GM23338 (cell line): ENCODE measurements around the gene CIAPIN1. TPM values are rescaled to one million over a fixed set of nuclear protein-coding genes. Genes with fewer than 3 reads are reported as not detected.
A peak's percentile ranks its signal among the peaks of the same experiment; 100 is the strongest.

ENCODE experiments used
- ATAC-seq: fragments of 200-7000 bp; cut with Tn5 transposase; 3 replicates; pipeline ENCODE4 v1.9.1; 2020
- DNase-seq: peaks from one replicate; pipeline ENCODE4 v3.0.0-alpha.2; 2015; ENCODE audit warnings: low spot score
- H2AFZ ChIP-seq: fragments of 200-600 bp; sonication (generic); 2 replicates; pipeline ENCODE4 v1.8.0; 2016; ENCODE audit warnings: antibody characterized with exemption, mild to moderate bottlenecking, moderate library complexity
- H3F3A ChIP-seq: fragments of 200-600 bp; sonication (generic); replicated peaks from 2 replicates; pipeline ENCODE4 v1.8.0; 2017; ENCODE audit warnings: antibody characterized with exemption, mixed run types, low read depth
- H3K27ac ChIP-seq: fragments of 200-600 bp; sonication (generic); 2 replicates; pipeline ENCODE4 v1.6.1; 2016; ENCODE audit warnings: low read depth
- H3K27me3 ChIP-seq: fragments of 200-600 bp; sonication (generic); 2 replicates; pipeline ENCODE4 v1.8.0; 2016; ENCODE audit warnings: mild to moderate bottlenecking, mixed run types, moderate library complexity; ENCODE audit not compliant: insufficient read depth
- H3K36me3 ChIP-seq: fragments of 200-600 bp; sonication (generic); 2 replicates; pipeline ENCODE4 v1.8.0; 2016; ENCODE audit warnings: mild to moderate bottlenecking; ENCODE audit not compliant: insufficient read depth
- H3K4me1 ChIP-seq: fragments of 200-600 bp; sonication (generic); 2 replicates; pipeline ENCODE4 v1.8.0; 2016; ENCODE audit warnings: mild to moderate bottlenecking, moderate library complexity; ENCODE audit not compliant: insufficient read depth
- H3K4me2 ChIP-seq: fragments of 200-600 bp; sonication (generic); 2 replicates; pipeline ENCODE4 v1.7.1; 2017; ENCODE audit warnings: mixed run types
- H3K4me3 ChIP-seq: fragments of 200-600 bp; sonication (generic); 2 replicates; pipeline ENCODE4 v1.6.1; 2016; ENCODE audit warnings: mixed run types
- H3K79me2 ChIP-seq: fragments of 200-600 bp; sonication (generic); replicated peaks from 2 replicates; pipeline ENCODE4 v1.8.0; 2017; ENCODE audit warnings: mild to moderate bottlenecking; ENCODE audit not compliant: insufficient read depth
- H3K9me2 ChIP-seq: fragments of 200-600 bp; sonication (generic); 2 replicates; pipeline ENCODE4 v1.8.0; 2017; ENCODE audit not compliant: insufficient read depth
- H4K20me1 ChIP-seq: fragments of 200-600 bp; sonication (generic); replicated peaks from 2 replicates; pipeline ENCODE4 v1.8.0; 2017; ENCODE audit warnings: mild to moderate bottlenecking; ENCODE audit not compliant: insufficient read depth
- H3K27ac Mint-ChIP-seq: 2 replicates; pipeline ENCODE4 v1.8.0; 2020; ENCODE audit warnings: inconsistent platforms, mild to moderate bottlenecking, moderate library complexity, mixed read lengths
- H3K27me3 Mint-ChIP-seq: 3 replicates; pipeline ENCODE4 v1.8.0; 2022; ENCODE audit warnings: low read depth, mild to moderate bottlenecking, moderate library complexity, mixed read lengths, inconsistent platforms; ENCODE audit not compliant: insufficient read depth, poor library complexity
- H3K36me3 Mint-ChIP-seq: 3 replicates; pipeline ENCODE4 v1.8.0; 2021; ENCODE audit warnings: low read depth, mild to moderate bottlenecking, inconsistent platforms, moderate library complexity, mixed read lengths
- H3K4me1 Mint-ChIP-seq: 3 replicates; pipeline ENCODE4 v1.8.0; 2020; ENCODE audit warnings: mild to moderate bottlenecking, inconsistent platforms, mixed read lengths
- H3K4me3 Mint-ChIP-seq: 3 replicates; pipeline ENCODE4 v1.8.0; 2021; ENCODE audit warnings: moderate library complexity, mild to moderate bottlenecking, inconsistent platforms, mixed read lengths
- H3K9me3 Mint-ChIP-seq: 3 replicates; pipeline ENCODE4 v1.8.0; 2020; ENCODE audit warnings: moderate library complexity, mild to moderate bottlenecking, inconsistent platforms, mixed read lengths
- CREB1 ChIP-seq: fragments of 250-450 bp; sonication (Bioruptor Pico); IDR thresholded peaks from 2 replicates; pipeline ENCODE4 v1.5.0; 2020; ENCODE audit warnings: low read depth, mild to moderate bottlenecking, moderate library complexity
- EZH2 ChIP-seq: fragments of 200-600 bp; sonication (generic); IDR thresholded peaks from one replicate; pipeline ENCODE4 v1.8.0; 2017; ENCODE audit warnings: antibody characterized with exemption, mild to moderate bottlenecking, low read depth; ENCODE audit not compliant: unreplicated experiment
- EZH2phosphoT487 ChIP-seq: fragments of 200-600 bp; sonication (generic); IDR thresholded peaks from one replicate; pipeline ENCODE4 v1.8.1; 2018; ENCODE audit warnings: antibody characterized with exemption; ENCODE audit not compliant: unreplicated experiment
- JUNB ChIP-seq: IDR thresholded peaks from one replicate; pipeline ENCODE4 v1.6.1; 2016; ENCODE audit warnings: antibody characterized with exemption; ENCODE audit not compliant: unreplicated experiment
- NANOG ChIP-seq: IDR thresholded peaks from 2 replicates; pipeline ENCODE4 v1.6.1; 2016; ENCODE audit warnings: antibody characterized with exemption, borderline replicate concordance
- POLR2AphosphoS5 ChIP-seq: IDR thresholded peaks from 2 replicates; pipeline ENCODE4 v1.6.1; 2016; ENCODE audit warnings: antibody characterized with exemption, low read depth
- STAT1 ChIP-seq: IDR thresholded peaks from one replicate; pipeline ENCODE4 v1.6.1; 2016; ENCODE audit warnings: antibody characterized with exemption; ENCODE audit not compliant: unreplicated experiment
- ZNF114 ChIP-seq: fragments of 250-450 bp; sonication (Bioruptor Pico); IDR thresholded peaks from 2 replicates; pipeline ENCODE4 v1.5.0; 2020; ENCODE audit warnings: mild to moderate bottlenecking, moderate library complexity
- ZNF331 ChIP-seq: fragments of 250-450 bp; sonication (Bioruptor Pico); IDR thresholded peaks from 2 replicates; pipeline ENCODE4 v1.5.0; 2020; ENCODE audit warnings: low read depth, mild to moderate bottlenecking, moderate library complexity
- polyA plus RNA-seq: library from polyadenylated mRNA; unstranded; fragments of >200 nt; fragmentation: Nextera tagmentation; extraction: Ambion mirVana; gene quantifications from 2 replicates; pipeline ENCODE4 v1.2.1, GENCODE V29; 2016
- total RNA-seq: library from RNA; depleted of rRNA; stranded (reverse); fragments of >200 nt; shearing (Covaris generic); gene quantifications from 2 replicates; pipeline ENCODE4 v1.2.3, GENCODE V29; 2014
- TF ChIP-seq, protein P1 (sequence below): IDR thresholded peaks from one replicate; pipeline ENCODE4 v1.6.1; 2018; ENCODE audit warnings: antibody characterized with exemption; ENCODE audit not compliant: unreplicated experiment
- TF ChIP-seq, protein P2 (sequence below): fragments of 250-450 bp; sonication (Bioruptor Pico); IDR thresholded peaks from 2 replicates; pipeline ENCODE4 v1.5.0; 2020; ENCODE audit warnings: mild to moderate bottlenecking, moderate library complexity
- TF ChIP-seq, protein P3 (sequence below), 2 experiments: fragments of 200-600 bp in 1 of 2; sonication (generic) in 1 of 2; conservative IDR thresholded peaks; 2 replicates each; pipeline versions ENCODE4 v1.5.1 to v1.6.1; 2016 to 2017; ENCODE audit warnings: antibody characterized with exemption in 2 of 2, low read depth in 2 of 2, mild to moderate bottlenecking in 2 of 2, moderate library complexity in 1 of 2
- TF ChIP-seq, protein P4 (sequence below): IDR thresholded peaks from 2 replicates; pipeline ENCODE4 v1.6.1; 2016; ENCODE audit warnings: antibody characterized with exemption

Gene CIAPIN1
- total and polyA plus RNA-seq, 2 experiments from 2014 or later: 36.5 to 75.4 TPM

DNA sequence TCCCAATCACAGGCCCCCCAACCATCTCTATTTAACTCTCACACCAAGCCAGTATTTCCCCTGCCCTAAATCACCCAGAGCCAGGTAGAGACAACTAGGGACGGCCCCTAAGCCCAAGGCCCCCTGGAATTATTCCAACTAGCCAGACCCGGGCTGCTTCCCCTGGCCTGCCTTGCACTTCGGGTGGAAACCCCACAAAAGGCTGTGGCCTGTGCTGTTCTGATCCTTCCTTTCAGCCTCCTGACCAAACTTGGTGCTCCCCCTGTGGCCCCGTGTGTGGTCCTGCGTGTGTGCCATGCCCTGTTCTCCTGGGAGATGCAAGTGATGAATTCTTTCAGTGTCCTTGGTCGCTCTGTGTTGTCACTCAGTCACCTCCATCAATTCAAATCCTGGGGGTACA is 27.7 kb downstream of the CIAPIN1 start:
- Histone ChIP-seq H3K79me2 (no peaks in the 10 kb centered on the region), H3K36me3 (no peaks in the 10 kb centered on the region), H3K4me2 (no peak overlapping the region), H4K20me1 (no peaks in the 10 kb centered on the region), H3K27me3 (no peaks in the 10 kb centered on the region), H3K4me3 (no peak overlapping the region), H3K4me1 (peaks cover 8% of the 10 kb centered on the region; the same call in 1 of the 2 replicates), H3F3A (peaks cover 4% of the 10 kb centered on the region), H2AFZ (peak overlapping the region; percentile 44; the same call in 1 of the 2 replicates), H3K9me2 (no peaks in the 10 kb centered on the region), H3K27ac (no peak overlapping the region)
- no peak for TF ChIP-seq CREB1 (CRISPR knock-in tag)
- TF ChIP-seq, protein P1, sequence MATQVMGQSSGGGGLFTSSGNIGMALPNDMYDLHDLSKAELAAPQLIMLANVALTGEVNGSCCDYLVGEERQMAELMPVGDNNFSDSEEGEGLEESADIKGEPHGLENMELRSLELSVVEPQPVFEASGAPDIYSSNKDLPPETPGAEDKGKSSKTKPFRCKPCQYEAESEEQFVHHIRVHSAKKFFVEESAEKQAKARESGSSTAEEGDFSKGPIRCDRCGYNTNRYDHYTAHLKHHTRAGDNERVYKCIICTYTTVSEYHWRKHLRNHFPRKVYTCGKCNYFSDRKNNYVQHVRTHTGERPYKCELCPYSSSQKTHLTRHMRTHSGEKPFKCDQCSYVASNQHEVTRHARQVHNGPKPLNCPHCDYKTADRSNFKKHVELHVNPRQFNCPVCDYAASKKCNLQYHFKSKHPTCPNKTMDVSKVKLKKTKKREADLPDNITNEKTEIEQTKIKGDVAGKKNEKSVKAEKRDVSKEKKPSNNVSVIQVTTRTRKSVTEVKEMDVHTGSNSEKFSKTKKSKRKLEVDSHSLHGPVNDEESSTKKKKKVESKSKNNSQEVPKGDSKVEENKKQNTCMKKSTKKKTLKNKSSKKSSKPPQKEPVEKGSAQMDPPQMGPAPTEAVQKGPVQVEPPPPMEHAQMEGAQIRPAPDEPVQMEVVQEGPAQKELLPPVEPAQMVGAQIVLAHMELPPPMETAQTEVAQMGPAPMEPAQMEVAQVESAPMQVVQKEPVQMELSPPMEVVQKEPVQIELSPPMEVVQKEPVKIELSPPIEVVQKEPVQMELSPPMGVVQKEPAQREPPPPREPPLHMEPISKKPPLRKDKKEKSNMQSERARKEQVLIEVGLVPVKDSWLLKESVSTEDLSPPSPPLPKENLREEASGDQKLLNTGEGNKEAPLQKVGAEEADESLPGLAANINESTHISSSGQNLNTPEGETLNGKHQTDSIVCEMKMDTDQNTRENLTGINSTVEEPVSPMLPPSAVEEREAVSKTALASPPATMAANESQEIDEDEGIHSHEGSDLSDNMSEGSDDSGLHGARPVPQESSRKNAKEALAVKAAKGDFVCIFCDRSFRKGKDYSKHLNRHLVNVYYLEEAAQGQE: no peak
- no peak for TF ChIP-seq ZNF114 (CRISPR knock-in tag)
- no peak for TF ChIP-seq STAT1
- no peak for TF ChIP-seq ZNF331 (CRISPR knock-in tag)
- no peak for TF ChIP-seq NANOG
- TF ChIP-seq POLR2AphosphoS5: no peak
- TF ChIP-seq, protein P2, sequence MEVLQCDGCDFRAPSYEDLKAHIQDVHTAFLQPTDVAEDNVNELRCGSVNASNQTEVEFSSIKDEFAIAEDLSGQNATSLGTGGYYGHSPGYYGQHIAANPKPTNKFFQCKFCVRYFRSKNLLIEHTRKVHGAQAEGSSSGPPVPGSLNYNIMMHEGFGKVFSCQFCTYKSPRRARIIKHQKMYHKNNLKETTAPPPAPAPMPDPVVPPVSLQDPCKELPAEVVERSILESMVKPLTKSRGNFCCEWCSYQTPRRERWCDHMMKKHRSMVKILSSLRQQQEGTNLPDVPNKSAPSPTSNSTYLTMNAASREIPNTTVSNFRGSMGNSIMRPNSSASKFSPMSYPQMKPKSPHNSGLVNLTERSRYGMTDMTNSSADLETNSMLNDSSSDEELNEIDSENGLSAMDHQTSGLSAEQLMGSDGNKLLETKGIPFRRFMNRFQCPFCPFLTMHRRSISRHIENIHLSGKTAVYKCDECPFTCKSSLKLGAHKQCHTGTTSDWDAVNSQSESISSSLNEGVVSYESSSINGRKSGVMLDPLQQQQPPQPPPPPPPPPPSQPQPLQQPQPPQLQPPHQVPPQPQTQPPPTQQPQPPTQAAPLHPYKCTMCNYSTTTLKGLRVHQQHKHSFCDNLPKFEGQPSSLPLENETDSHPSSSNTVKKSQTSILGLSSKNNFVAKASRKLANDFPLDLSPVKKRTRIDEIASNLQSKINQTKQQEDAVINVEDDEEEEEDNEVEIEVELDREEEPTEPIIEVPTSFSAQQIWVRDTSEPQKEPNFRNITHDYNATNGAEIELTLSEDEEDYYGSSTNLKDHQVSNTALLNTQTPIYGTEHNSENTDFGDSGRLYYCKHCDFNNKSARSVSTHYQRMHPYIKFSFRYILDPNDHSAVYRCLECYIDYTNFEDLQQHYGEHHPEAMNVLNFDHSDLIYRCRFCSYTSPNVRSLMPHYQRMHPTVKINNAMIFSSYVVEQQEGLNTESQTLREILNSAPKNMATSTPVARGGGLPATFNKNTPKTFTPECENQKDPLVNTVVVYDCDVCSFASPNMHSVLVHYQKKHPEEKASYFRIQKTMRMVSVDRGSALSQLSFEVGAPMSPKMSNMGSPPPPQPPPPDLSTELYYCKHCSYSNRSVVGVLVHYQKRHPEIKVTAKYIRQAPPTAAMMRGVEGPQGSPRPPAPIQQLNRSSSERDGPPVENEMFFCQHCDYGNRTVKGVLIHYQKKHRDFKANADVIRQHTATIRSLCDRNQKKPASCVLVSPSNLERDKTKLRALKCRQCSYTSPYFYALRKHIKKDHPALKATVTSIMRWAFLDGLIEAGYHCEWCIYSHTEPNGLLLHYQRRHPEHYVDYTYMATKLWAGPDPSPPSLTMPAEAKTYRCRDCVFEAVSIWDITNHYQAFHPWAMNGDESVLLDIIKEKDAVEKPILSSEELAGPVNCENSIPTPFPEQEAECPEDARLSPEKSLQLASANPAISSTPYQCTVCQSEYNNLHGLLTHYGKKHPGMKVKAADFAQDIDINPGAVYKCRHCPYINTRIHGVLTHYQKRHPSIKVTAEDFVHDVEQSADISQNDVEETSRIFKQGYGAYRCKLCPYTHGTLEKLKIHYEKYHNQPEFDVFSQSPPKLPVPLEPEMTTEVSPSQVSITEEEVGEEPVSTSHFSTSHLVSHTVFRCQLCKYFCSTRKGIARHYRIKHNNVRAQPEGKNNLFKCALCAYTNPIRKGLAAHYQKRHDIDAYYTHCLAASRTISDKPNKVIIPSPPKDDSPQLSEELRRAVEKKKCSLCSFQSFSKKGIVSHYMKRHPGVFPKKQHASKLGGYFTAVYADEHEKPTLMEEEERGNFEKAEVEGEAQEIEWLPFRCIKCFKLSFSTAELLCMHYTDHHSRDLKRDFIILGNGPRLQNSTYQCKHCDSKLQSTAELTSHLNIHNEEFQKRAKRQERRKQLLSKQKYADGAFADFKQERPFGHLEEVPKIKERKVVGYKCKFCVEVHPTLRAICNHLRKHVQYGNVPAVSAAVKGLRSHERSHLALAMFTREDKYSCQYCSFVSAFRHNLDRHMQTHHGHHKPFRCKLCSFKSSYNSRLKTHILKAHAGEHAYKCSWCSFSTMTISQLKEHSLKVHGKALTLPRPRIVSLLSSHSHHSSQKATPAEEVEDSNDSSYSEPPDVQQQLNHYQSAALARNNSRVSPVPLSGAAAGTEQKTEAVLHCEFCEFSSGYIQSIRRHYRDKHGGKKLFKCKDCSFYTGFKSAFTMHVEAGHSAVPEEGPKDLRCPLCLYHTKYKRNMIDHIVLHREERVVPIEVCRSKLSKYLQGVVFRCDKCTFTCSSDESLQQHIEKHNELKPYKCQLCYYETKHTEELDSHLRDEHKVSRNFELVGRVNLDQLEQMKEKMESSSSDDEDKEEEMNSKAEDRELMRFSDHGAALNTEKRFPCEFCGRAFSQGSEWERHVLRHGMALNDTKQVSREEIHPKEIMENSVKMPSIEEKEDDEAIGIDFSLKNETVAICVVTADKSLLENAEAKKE (CRISPR knock-in tag): no peak
- no peak for TF ChIP-seq EZH2phosphoT487
- TF ChIP-seq, protein P3, sequence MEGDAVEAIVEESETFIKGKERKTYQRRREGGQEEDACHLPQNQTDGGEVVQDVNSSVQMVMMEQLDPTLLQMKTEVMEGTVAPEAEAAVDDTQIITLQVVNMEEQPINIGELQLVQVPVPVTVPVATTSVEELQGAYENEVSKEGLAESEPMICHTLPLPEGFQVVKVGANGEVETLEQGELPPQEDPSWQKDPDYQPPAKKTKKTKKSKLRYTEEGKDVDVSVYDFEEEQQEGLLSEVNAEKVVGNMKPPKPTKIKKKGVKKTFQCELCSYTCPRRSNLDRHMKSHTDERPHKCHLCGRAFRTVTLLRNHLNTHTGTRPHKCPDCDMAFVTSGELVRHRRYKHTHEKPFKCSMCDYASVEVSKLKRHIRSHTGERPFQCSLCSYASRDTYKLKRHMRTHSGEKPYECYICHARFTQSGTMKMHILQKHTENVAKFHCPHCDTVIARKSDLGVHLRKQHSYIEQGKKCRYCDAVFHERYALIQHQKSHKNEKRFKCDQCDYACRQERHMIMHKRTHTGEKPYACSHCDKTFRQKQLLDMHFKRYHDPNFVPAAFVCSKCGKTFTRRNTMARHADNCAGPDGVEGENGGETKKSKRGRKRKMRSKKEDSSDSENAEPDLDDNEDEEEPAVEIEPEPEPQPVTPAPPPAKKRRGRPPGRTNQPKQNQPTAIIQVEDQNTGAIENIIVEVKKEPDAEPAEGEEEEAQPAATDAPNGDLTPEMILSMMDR (conservative IDR thresholded peaks at IDR 0.05; ENCODE audit: low read depth in 2 of 2): no peak; a peak in 1 of 4 replicates
- no peak for TF ChIP-seq EZH2
- TF ChIP-seq, protein P4, sequence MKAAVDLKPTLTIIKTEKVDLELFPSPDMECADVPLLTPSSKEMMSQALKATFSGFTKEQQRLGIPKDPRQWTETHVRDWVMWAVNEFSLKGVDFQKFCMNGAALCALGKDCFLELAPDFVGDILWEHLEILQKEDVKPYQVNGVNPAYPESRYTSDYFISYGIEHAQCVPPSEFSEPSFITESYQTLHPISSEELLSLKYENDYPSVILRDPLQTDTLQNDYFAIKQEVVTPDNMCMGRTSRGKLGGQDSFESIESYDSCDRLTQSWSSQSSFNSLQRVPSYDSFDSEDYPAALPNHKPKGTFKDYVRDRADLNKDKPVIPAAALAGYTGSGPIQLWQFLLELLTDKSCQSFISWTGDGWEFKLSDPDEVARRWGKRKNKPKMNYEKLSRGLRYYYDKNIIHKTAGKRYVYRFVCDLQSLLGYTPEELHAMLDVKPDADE: no peak
- TF ChIP-seq JUNB: no peak
- H3K27me3 Mint-ChIP-seq: peaks cover 13% of the 10 kb centered on the region
- DNase-seq: peak; percentile 18
- peaks cover 37% of the 10 kb centered on the region for H3K4me1 Mint-ChIP-seq
- H3K27ac Mint-ChIP-seq: no peak overlapping the region
- H3K36me3 Mint-ChIP-seq: no peaks in the 10 kb centered on the region
- no peaks in the 10 kb centered on the region for H3K9me3 Mint-ChIP-seq
- H3K4me3 Mint-ChIP-seq: no peak overlapping the region; the same call in 2 of the 3 replicates
- no peak for ATAC-seq
